ENCODE data around the gene APCDD1L.

- no peak for TF ChIP-seq EZH2 (IDR thresholded peaks at IDR 0.05; ENCODE audit: borderline replicate concordance, low read length)
- TF ChIP-seq, protein P1, sequence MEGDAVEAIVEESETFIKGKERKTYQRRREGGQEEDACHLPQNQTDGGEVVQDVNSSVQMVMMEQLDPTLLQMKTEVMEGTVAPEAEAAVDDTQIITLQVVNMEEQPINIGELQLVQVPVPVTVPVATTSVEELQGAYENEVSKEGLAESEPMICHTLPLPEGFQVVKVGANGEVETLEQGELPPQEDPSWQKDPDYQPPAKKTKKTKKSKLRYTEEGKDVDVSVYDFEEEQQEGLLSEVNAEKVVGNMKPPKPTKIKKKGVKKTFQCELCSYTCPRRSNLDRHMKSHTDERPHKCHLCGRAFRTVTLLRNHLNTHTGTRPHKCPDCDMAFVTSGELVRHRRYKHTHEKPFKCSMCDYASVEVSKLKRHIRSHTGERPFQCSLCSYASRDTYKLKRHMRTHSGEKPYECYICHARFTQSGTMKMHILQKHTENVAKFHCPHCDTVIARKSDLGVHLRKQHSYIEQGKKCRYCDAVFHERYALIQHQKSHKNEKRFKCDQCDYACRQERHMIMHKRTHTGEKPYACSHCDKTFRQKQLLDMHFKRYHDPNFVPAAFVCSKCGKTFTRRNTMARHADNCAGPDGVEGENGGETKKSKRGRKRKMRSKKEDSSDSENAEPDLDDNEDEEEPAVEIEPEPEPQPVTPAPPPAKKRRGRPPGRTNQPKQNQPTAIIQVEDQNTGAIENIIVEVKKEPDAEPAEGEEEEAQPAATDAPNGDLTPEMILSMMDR (IDR thresholded peaks at IDR 0.05; ENCODE audit: low read length): no peak
These were observed 29.1 kb upstream of the APCDD1L start for GRCh38 chr20:58544286-58544685.
